NCI-H2107 treated with DMSO at 0.1 percent for 48 hours (cell line): ENCODE results near the gene AP4M1.

Source experiments
- DNase-seq: peaks from one replicate; lab custom pipeline; 2025; ENCODE audit not compliant: unreplicated experiment; lab: John Stamatoyannopoulos, UW

AP4M1 gene

DNA sequence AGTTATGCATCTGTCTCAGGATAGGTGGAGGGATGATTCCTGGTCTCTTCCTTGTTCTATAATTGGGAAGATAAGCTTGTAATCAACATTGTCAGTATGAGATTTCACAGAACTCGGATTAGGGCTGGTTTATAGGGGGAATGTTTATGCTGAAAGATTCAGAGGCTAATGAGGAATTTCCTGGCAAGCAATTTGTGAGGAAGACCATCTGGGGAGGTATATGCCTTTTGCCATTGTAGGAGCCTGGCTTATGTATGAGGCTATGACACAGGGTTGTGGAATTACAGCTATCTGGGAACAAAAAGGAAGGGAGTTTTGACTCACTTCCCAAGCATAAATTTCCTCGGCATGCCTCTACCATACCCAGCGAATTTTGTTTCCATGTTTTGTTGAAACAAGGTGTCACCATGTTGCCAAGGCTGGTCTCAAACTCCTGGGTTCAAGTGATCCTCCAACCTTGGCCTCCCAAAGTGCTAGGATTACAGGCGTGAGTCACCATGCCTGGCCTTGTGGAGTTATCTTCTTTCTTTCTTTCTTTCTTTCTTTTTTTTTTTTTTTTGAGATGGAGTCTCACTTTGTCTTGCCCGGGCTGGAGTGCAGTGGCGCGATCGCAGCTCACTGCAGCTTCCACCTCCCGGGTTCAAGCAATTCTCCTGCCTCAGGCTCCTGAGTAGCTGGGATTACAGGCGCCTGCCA, 14.2 kb upstream of the AP4M1 start:
- no peak for DNase-seq

DNA sequence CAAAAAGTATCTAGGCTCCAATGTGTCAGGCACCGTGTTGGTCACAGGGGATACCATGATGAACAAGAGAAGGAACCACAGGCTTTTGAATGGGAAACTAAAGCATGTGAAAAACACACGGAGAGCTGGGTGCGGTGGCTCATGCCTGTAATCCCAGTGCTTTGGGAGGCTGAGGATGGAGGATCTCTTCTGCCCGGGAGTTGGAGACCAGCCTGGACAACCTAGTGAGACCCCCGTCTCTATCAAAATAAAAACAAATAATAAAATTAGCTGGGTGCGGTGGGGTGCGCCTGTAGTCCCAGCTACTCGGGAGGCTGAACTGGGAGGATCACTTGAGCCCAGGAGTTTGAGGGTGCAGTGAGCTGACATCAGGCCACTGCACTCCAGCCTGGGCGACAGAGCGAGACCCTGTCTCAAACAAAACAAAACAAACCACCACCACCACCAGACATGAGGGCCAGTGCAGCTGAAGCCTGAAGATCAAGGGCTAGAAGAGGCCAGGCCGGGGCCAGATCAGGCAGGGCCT, 13.3 kb upstream of the AP4M1 start:
- no peak for DNase-seq

DNA sequence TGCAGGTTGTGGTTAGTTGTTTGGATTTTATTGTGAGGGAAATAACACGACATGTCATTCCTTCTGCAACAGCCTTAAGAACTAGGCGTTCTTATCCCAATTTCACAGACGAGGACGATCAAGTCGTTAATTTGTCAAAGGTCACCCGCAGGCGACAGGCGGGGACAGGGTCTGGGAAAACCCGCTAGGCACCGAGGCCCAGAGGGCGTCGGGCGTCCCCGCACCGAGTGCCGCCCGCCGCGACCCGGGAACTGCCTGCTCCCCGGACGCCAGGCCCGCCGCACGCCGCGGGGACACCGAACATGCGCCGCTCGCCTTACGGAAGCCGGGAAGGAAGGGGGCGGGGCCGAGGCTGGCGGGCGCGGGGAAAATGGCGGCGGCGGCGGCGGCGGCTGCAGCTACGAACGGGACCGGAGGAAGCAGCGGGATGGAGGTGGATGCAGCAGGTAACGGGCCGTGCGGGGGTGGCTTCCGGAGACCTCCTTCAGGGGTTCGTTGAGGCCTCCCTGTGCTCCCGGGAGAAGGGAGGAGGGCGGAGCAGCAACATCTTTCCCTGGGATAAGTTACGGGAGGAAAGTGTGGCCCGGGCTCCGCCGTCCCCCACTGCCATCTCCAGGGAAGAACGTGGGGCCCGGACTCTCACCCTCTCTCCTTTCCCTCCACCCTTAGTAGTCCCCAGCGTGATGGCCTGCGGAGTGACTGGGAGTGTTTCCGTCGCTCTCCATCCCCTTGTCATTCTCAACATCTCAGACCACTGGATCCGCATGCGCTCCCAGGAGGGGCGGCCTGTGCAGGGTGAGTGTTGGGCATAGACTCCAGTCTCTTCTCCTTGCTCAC, 12.6 kb upstream of the AP4M1 start, which contains the start of gene COPS6:
Gene COPS6 (plus strand): TSS at position 349 of the 837 bp plus-strand sequence. CDS start 22 bp downstream, at position 371.
- DNase-seq, result no peak

DNA sequence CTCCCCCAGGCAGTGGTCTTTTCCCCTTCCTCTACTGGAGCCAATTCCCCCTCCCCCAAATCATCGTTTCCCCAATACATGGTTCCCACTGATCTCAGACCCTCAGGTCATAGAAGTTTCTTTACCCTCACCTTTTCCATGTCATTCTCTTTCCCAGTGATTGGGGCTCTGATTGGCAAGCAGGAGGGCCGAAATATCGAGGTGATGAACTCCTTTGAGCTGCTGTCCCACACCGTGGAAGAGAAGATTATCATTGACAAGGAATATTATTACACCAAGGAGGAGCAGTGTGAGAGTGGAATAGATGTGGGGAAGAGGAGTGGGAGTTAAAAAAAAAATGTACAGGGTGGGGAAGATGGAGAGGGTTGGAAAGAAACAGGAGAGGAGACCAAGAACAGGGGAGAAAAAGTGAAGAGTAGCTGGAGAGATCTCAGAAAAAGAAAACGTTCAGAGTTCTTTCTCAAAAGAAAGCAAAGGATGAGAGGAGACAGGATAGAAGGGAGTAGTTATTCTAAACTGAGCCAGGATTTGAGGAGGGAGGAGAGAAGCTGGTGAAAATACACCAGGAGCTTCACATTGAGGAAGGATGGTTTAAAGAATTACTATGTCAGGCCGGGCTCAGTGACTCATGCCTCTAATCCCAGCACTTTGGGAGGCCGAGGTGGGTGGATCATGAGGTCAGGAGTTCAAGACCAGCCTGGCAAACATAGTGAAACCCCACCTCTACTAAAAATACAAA, 11.8 kb upstream of the AP4M1 start:
- DNase-seq, result no peak

DNA sequence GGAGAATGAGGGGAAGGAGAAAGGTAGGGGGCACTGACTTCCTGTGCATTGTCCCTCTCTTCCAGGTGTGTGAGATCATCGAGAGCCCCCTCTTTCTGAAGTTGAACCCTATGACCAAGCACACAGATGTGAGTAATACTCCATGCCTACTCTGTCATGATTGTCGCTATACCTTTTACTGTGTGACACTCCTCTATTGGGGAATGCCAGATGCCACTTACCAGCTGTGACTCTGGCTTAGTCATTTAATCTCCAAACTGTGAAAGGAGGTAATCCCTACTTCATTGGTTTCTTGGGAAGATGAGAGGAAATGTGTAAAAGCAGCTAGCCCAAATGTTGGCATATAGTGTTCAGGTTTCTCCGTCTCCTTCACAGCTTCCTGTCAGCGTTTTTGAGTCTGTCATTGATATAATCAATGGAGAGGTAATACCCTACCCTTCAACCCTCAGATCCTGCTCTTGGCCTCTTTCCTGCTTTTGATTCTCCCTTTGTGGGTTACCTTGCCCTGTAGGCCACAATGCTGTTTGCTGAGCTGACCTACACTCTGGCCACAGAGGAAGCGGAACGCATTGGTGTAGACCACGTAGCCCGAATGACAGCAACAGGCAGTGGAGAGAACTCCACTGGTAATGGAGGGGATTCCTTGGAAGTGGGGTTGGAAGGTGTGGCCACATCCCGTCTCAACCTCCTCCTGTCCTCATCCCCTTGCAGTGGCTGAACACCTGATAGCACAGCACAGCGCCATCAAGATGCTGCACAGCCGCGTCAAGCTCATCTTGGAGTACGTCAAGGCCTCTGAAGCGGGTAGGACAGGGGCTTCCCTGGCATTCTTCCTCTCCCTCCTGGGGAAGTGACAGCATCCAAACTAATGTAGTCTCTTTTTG, 10.7 kb upstream of the AP4M1 start:
- no peak for DNase-seq

DNA sequence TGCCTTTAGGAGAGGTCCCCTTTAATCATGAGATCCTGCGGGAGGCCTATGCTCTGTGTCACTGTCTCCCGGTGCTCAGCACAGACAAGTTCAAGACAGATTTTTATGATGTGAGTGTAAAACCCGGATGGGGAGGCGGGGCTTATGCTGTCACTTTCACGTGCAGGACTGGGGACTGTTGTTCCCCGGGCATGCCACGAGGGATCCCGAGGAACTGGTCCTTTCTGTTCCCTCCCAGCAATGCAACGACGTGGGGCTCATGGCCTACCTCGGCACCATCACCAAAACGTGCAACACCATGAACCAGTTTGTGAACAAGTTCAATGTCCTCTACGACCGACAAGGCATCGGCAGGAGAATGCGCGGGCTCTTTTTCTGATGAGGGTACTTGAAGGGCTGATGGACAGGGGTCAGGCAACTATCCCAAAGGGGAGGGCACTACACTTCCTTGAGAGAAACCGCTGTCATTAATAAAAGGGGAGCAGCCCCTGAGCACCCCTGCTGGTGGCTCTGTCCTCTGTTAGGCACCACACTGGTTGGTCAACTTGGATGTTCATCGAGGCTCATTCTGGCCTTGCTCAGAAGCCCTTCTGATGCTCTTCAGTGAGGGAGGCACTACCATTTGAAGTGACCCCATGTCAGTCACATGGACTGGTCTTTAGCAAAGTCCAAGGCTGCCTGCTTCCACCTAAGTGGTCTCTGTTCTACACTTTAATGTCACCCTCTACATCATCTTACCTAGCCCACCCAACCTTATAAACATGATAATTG, 9.8 kb upstream of the AP4M1 start:
- no peak for DNase-seq

DNA sequence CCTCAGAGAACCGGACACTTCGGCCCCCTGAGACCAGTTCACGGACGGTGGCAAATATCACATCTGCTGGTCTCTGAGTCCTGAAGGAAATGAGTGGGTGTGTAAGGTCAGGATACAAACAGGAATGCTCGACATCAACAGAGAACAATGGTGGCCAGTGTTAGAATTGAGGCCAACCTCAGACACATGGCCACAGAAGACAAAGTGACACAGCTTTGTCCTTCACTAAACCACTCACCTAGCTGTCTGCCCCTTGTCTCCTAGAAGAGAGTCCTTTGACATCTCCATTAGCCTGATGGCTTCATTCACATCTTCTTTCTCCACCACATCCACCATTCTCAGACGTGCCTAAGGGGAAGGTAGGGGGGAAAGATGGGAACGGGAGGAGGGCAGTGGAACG, 8.4 kb upstream of the AP4M1 start:
- DNase-seq, result no peak

DNA sequence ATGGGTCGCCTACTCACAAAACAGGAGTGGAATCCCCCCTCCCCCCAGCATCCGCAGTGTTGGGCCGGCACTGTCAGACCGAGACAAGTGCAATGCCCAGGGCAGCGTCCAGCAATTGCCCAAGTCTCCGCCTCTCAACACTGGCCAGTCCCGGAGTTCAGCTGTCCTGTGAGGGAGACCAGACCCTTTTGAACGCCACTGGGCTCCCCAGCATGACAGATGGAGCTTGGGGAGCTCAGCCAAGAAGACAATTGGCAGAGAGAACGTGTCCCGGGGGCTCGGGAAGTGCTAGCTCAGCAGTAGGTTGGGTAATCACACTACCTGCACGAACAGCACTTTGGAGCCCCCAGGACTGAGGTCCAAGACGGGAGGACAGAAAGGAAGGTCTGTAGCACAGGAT, 7.9 kb upstream of the AP4M1 start:
- no peak for DNase-seq

DNA sequence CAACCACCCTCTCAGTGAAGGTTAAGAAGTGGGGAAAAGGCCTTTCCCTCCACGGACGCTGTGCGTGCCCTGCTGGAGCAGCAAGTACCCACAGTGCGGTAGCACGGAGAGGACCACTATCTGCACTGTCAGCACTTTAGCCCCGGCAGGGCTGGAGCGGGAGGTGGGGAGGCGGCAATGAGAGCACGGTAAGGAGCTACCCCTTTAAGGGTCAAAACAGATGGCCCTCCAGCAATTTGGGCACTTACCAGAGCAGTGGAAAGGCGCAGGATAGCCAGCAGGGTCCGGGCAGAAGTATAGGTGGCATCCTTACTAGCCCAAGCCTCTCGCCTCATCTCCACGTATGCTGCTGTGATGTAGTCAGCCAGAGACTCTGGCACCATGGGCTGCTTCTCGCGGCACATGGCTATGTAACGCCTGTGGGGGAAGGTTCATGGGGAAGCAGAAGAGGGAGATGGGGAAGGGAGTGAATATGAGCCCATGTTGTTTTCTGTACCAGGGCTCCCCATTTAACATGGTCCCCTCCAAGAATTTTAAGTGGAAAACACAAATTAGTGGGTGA, 7.4 kb upstream of the AP4M1 start:
- no peak for DNase-seq

DNA sequence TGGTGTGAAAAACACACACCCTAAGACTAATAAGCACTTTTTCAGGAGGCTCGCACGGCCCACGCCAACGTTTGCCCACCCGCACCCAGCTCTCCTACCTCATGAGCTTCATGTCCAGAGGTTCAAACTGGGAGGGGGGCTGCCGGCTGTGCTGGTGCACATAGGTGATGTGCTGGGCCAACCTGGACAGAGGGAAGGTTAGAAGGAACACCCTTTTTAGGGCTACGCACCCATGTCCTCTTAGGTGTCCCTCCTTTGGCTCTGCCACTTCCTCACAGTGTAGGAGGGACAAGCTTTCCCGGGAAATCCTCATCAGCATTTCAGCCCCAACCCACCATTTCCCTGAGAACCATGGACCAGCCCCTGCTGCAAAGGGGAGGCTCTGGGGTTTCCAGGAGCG, 6.2 kb upstream of the AP4M1 start:
- no peak for DNase-seq

DNA sequence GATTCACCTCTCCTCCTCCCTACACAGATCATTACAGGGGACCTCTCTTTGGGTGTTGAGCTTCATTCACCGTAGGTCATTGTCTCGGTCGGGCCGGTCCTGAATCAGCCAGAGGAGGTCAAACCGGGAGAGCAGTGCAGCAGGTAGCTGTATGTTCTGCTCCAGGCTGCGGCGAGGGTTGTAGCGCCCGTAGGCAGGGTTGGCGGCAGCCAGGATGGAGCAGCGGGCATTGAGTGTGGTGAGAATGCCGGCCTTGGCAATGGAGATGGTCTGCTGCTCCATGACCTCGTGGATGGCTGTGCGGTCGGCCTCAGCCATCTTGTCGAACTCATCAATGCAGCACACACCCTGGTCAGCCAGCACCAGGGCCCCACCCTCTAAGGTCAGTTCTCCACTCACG, 5.7 kb upstream of the AP4M1 start:
- DNase-seq, result no peak

DNA sequence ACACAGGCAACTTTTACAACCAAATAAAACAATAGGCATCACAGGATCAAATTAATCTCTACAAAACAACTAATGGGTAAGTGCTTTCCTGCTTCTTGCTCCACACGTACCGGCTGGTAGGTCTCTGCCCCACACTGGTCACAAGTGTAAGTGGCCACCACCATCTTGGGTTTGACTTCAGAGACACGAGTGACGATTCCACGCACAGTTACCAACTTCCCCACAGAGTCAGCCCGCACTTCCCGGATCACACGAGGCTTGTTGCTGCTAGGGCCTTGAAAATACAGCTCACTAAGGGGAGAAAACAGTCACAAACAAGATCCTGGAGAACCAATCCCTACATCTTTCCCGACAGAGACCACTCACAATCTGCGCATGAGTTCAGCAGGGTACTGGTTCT, 2.5 kb upstream of the AP4M1 start:
- no peak for DNase-seq

DNA sequence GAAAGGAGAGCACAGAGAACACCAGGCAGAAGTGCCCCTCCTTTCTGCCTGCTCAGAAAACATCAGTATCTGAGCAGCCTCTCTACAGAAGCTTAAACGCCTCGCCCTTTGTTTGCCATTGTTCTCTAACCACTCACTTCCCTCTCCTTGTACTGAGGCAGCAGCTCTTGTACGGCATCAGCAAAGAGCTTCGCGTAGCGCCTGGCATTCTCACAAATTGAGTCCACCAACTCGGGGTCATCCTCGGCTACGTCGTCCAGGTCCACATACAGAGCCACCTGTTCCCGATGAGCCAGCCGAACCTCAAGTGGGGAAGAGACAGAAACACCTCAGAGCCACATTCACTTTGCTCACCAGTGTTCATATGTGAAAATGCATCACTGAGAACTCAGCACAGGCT, 2.0 kb upstream of the AP4M1 start:
- no peak for DNase-seq

DNA sequence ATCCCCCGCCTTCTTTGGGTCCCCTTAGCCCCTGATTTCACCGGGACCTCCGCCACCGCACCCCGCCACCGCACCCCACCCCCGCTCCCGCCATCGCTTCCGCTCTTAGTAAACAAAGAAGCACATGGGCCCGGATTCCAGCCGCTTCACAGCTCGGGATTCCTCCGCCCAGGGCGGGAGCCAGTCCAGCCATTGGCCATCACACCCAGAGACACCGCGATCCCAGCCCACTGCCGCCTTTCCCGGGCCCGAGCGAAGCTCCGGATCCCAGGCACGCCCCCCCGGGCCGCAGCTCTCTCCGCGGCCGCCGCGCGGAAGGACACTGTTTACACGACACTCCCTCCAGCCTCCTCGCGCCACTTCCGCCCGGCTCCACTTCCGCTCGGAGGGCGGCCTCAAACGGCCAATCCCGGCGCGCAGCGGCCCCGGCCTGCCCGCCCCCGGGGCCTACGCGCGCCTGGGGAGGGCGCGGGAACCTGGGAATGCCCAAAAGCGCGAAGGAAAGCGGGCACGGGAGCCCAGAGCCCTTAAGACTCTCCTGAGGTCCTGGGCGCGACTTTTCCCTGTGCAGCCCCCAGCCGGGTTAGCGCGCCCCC, 925 bp upstream of the AP4M1 start:
- DNase-seq, result peak; percentile 78

DNA sequence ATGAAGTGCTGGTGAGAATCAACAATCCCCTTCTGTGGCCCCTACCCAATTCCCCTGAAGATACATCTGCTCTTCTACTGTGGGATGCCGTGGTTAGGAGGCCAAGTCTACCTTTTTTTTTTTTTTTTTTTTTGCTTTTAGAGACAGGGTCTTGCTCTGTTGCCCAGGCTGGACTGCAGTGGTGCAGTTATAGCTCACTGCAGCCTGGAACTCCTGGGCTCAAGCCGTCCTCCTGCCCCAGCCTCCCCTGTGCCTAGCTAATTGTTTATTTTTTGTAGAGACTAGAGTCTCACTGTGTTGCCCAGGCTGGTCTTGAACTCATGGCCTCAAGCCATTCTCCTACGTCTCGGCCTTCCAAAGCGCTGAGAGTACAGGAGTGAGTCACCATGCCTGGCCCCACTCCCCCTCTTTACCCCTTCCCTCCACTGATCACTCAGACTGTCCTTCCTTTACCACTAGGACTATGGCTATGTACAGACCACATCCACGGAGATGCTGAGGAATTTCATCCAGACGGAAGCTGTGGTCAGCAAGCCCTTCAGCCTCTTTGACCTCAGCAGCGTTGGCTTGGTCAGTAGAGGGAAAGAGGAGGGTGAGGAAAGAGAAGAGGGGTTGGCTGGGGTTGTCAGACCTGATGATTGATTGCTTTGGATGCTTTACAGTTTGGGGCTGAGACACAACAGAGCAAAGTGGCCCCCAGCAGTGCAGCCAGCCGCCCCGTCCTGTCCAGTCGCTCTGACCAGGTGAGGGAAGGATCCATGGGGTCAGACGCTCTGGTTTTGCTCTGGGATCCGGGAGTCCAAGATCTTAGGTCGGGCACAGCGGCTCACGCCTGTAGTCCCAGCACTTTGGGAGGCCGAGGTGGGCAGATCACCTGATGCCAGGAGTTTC, 1.8 kb downstream of the AP4M1 start:
- no peak for DNase-seq

DNA sequence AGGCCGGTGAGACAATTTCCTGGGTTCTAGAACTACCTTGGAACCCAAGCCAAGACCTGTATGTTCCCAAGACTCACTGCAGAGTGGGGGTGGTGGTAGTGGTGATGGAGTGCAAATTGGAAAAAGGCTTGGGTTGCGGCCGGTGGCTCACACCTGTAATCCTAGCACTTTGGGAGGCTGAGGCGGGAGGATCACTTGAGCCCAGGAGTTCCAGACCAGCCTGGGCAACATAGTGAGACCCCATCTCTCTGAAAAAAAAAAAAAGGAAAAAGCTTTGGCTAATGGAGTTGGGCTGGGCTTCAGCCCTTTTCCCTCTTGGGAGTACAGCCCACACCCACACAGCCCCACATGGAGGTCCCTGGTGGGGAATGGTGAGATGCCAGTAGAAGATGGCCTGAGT, 4.1 kb downstream of the AP4M1 start:
- DNase-seq, result no peak

DNA sequence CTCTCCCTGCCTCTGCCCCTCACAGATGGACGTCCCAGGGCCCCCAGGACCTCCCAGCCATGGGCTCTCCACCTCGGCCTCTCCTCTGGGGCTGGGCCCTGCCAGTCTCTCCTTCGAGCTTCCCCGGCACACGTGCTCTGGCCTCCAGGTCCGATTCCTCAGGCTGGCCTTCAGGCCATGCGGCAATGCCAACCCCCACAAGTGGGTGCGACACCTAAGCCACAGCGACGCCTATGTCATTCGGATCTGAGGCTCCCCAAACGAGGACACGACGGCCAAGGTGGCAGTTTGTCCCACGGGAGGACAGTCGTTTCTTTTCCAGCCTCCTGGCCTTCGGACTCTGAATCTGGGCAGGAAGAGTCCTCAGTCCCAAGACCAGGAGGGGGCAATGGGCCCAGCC, 5.2 kb downstream of the AP4M1 start:
- no peak for DNase-seq

DNA sequence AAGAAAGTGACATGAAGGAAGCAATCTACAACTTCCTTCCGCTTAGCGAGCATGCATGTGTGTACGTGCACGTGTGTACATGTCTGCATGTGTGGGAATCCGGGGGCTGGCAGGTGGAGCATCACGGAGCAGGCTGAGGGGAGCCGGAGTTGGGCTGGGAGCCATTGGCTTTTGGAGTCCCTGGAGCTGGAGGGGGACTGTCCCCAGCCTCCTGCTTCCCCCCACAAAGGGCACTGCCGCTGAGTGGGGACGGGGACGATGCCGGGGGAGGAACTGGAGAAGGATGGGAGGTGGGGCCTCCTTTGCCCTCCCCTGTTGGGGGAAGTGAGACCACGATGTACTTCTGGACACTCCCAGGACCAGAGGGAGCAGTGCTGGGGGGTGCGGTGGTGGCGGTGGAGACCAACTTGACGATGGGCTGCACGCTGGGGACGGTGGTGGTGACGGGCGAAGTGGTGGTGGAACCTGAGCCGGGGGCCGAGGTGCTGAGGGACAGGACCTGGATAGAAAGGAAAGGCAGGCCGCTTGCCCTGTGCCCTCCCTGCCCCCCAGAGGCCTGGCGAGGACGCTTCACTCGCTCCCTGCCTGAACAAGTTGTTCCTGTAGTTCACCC, 5.8 kb downstream of the AP4M1 start:
- DNase-seq, result no peak
